Measurements from ENCODE around the gene SERP2. TPM values are rescaled to one million over a fixed set of nuclear protein-coding genes. Genes with fewer than 3 reads are reported as not detected.

Gene SERP2
- total and polyA plus RNA-seq, 2 of the 8 experiments (the other 6 are each of a cell fraction or from before 2014, with no cell fraction given): 2.0 to 2.3 TPM

GRCh38 chr13:44425041-44425814, 51.6 kb downstream of the SERP2 start:
- H2AFZ ChIP-seq (ENCODE audit: low read length): no peak overlapping the region
- H4K5ac ChIP-seq (ENCODE audit: insufficient read length, low read depth, low read length): no peak overlapping the region
- H4K91ac ChIP-seq (replicated peaks; ENCODE audit: insufficient read length, low read length): no peak overlapping the region
- no peak for TF ChIP-seq CREB1 (IDR thresholded peaks at IDR 0.05)
- TF ChIP-seq ATF2 (IDR thresholded peaks at IDR 0.05; ENCODE audit: low read length): no peak
- no peak for TF ChIP-seq SRF (IDR thresholded peaks at IDR 0.05; ENCODE audit: low read depth, low read length)
- TF ChIP-seq USF2 (IDR thresholded peaks at IDR 0.05; ENCODE audit: low read length): no peak
- no peak overlapping the region for H4K8ac ChIP-seq (ENCODE audit: extremely low read depth, insufficient read depth, low read length)
- H2BK12ac ChIP-seq (ENCODE audit: low read depth, low read length): no peak overlapping the region
- H3K56ac ChIP-seq (replicated peaks; ENCODE audit: insufficient read length, low read depth, low read length): no peak overlapping the region
- WGBS, 2 experiments (ENCODE audit: extremely low coverage in 1 of 2, insufficient coverage in 1 of 2, insufficient read length in 1 of 2, insufficient replicate concordance in 2 of 2, low coverage in 1 of 2, low lambda C conversion rate in 2 of 2, missing lambda C conversion rate in 1 of 2): 91% methylated on average over 8 of the region's 9 CpGs; no CpG with 5 or more reads in 1 of the 2 experiments
- no peaks in the 10 kb centered on the region for H3K79me2 ChIP-seq (ENCODE audit: control insufficient read depth in 1 of 2, insufficient read depth in 2 of 2, low read length in 2 of 2)
- no peak overlapping the region for H3K18ac ChIP-seq (ENCODE audit: extremely low read depth, low read length)
- H3K4me2 ChIP-seq (ENCODE audit: insufficient read depth in 1 of 2, low read depth in 2 of 2, low read length in 2 of 2): no peak overlapping the region
- H3K4me3 ChIP-seq (ENCODE audit: extremely low read depth in 1 of 4, insufficient read depth in 2 of 4, low read depth in 3 of 4, low read length in 4 of 4): no peak overlapping the region
- H2BK5ac ChIP-seq (ENCODE audit: low read depth, low read length): no peak overlapping the region
- FAIRE-seq: no peak
- no peak overlapping the region for H2BK120ac ChIP-seq (replicated peaks; ENCODE audit: low read depth, low read length)
- H3K9ac ChIP-seq (replicated peaks in 1 of 4; ENCODE audit: extremely low read depth in 1 of 4, low read depth in 3 of 4, low read length in 3 of 4): no peak overlapping the region
- no peaks in the 10 kb centered on the region; a peak in 1 of 4 replicates for H3K9me3 ChIP-seq (ENCODE audit: insufficient read depth in 2 of 2, low read depth in 1 of 2, low read length in 1 of 2)
- H4K20me1 ChIP-seq (replicated peaks in 1 of 2; ENCODE audit: control insufficient read depth in 1 of 2, insufficient read depth in 2 of 2, low read length in 2 of 2): no peaks in the 10 kb centered on the region
- no peak for DNase-seq (ENCODE audit: low read depth in 1 of 2, low spot score in 2 of 2)
- H2BK20ac ChIP-seq (ENCODE audit: low read length): no peak overlapping the region
- peaks cover 0 to 5% (median 4%) of the 10 kb centered on the region in 4 experiments; a peak in 4 of 7 replicates for H3K4me1 ChIP-seq (replicated peaks in 1 of 4; ENCODE audit: control insufficient read depth in 3 of 4, insufficient read depth in 4 of 4, low read length in 3 of 4)
- no peaks in the 10 kb centered on the region for H3K27me3 ChIP-seq (replicated peaks in 1 of 4; ENCODE audit: control insufficient read depth in 3 of 4, extremely low read depth in 1 of 4, insufficient read depth in 3 of 4, low read length in 3 of 4)
- no peak overlapping the region for H2BK15ac ChIP-seq (ENCODE audit: low read length)
- no peak overlapping the region for H3K4ac ChIP-seq (replicated peaks; ENCODE audit: insufficient read length, low read depth, low read length)
- H2AK5ac ChIP-seq (ENCODE audit: low read depth, low read length): no peak overlapping the region
- no peaks in the 10 kb centered on the region for H3K23me2 ChIP-seq (ENCODE audit: low read depth, low read length)
- H3K79me1 ChIP-seq (ENCODE audit: low read depth, low read length): no peaks in the 10 kb centered on the region; the same call in 1 of the 2 replicates
- H3K27ac ChIP-seq (ENCODE audit: low read depth, low read length): no peak overlapping the region
- H3K23ac ChIP-seq (ENCODE audit: insufficient read length): no peak overlapping the region
- CTCF ChIA-PET (ENCODE audit: partially characterized antibody): interaction anchor here (0.9 to 3.5 kb wide), 2 partner anchors 9 kb away, joined by 3 to 12 read pairs; no protein-coding TSS in a partner anchor
- no peaks in the 10 kb centered on the region for H3K36me3 ChIP-seq (ENCODE audit: control insufficient read depth in 2 of 4, insufficient read depth in 4 of 4, low read length in 3 of 4)
- no peak overlapping the region for H3K14ac ChIP-seq (ENCODE audit: insufficient read length)
- POLR2A ChIA-PET (ENCODE audit: partially characterized antibody): interaction anchor here (8.1 kb wide), 1 partner anchor 9 kb away, joined by 80 read pairs; no protein-coding TSS in a partner anchor
